Heart left ventricle (tissue), 16 donors: ENCODE data around the gene NETO1. TPM values are rescaled to one million over a fixed set of nuclear protein-coding genes. Genes with fewer than 3 reads are reported as not detected.

Source experiments
- ATAC-seq, 4 donors: fragments of 200-7000 bp; cut with Tn5 transposase; one replicate each; pipeline ENCODE4 v1.9.1; 2020 to 2022; ENCODE audit warnings: moderate library complexity in 4 of 4, mild to moderate bottlenecking in 3 of 4, moderate number of reproducible peaks in 1 of 4
- DNase-seq, 5 donors: peaks; one replicate each; pipeline ENCODE4 v3.0.0-alpha.2; 2020
- H3K27ac ChIP-seq, 12 donors: fragments of 200-600 bp; sonication (generic) in 4 of 12; one replicate each; pipeline versions ENCODE4 v1.5.0 to v1.8.0; 2016 to 2022; ENCODE audit warnings: mild to moderate bottlenecking in 2 of 12
- H3K27me3 ChIP-seq, 9 donors: fragments of 200-600 bp; sonication (generic) in 2 of 9; one replicate each; pipeline versions ENCODE4 v1.5.1 to v1.8.0; 2016 to 2022; ENCODE audit warnings: mild to moderate bottlenecking in 3 of 9
- H3K36me3 ChIP-seq, 9 donors: fragments of 200-600 bp; sonication (generic) in 2 of 9; one replicate each; pipeline versions ENCODE4 v1.5.0 to v1.8.0; 2018 to 2022; ENCODE audit warnings: mild to moderate bottlenecking in 2 of 9
- H3K4me1 ChIP-seq, 12 donors: fragments of 200-600 bp; sonication (generic) in 4 of 12; one replicate each; pipeline versions ENCODE4 v1.5.0 to v1.8.0; 2016 to 2022; ENCODE audit warnings: mild to moderate bottlenecking in 3 of 12
- H3K4me3 ChIP-seq, 12 donors: fragments of 200-600 bp; sonication (generic) in 4 of 12; one replicate each; pipeline versions ENCODE4 v1.5.0 to v1.8.0; 2017 to 2022; ENCODE audit warnings: mild to moderate bottlenecking in 9 of 12, moderate library complexity in 4 of 12
- H3K9me3 ChIP-seq, 12 donors: fragments of 200-600 bp; sonication (generic) in 4 of 12; one replicate each; pipeline versions ENCODE4 v1.5.0 to v1.8.0; 2016 to 2022; ENCODE audit warnings: mild to moderate bottlenecking in 1 of 12
- CTCF ChIP-seq, 12 donors: fragments of 200-600 bp; sonication (generic) in 4 of 12; IDR thresholded peaks; one replicate each; pipeline versions ENCODE4 v1.5.0 to v1.8.0; 2018 to 2022; ENCODE audit warnings: antibody characterized with exemption in 12 of 12, mild to moderate bottlenecking in 5 of 12
- POLR2A ChIP-seq, 2 donors: fragments of 450-650 bp; IDR thresholded peaks; one replicate each; pipeline ENCODE4 v1.6.1; 2017; ENCODE audit warnings: antibody characterized with exemption in 2 of 2, mild to moderate bottlenecking in 2 of 2, moderate library complexity in 2 of 2
- WGBS, 4 donors: extraction: QIAGEN DNeasy Blood & Tissue Kit in 2 of 4; methylation state at CpG; one replicate each; pipeline versions ENCODE4 v1.1.5 to v1.1.7; 2013 to 2018; 5-methylcytosine and 5-hydroxymethylcytosine counted together
- intact Hi-C, 10 donors: fragments of 100-400 bp; cut with DNase I; formaldehyde crosslinking; loops; one replicate each; pipeline versions ENCODE4 v1.11.1 to v1.14.2; 2022
- polyA plus RNA-seq, 2 donors: library from polyadenylated mRNA; stranded (reverse); fragments of 200-250 nt; gene quantifications; one replicate each; pipeline ENCODE4 v1.2.3, GENCODE V29; 2013
- total RNA-seq, 9 donors: library from RNA; depleted of rRNA in 2 of 9; stranded (reverse); fragments of >200 nt in 2 of 9; fragmentation: NEBNext Ultra II Directional in 3 of 9; extraction: Animal tissue kit (Norgen Biotek cat#: 25700) in 3 of 9; gene quantifications; one replicate each; pipeline versions ENCODE4 v1.1.0 to v1.2.4, GENCODE V29; 2016 to 2023
- donor health status: ischemic (EF 13 %, LVEDD 7.1; RV severe dilation, severe dysfunction).
- donor health status: healthy with polysubstance abuse.
- donor health status: DM: no; HTN: yes; CAD: no.
- donor health status: DM: no; HTN: no; CAD: no.
- donor health status: ischemic (EF 25% LVEDD 6.9; RV normal size, moderate dysfunction).
- donor health status: ischemic (EF 25% LVEDD 5.7; RV mildly dilated, moderate dysfunction).
- donor health status: healthy.
- donor health status: DM: yes; HTN: yes; CAD: no.
- donor health status: ischemic (EF 35%, LVEDD 5.7; RV mildly dilated, moderate dysfunction).
- donor health status: nonischemic (EF 11% LVEDD 7.7; RV severe dilation, severe dysfunction).
- donor health status: DM: yes; HTN: yes; CAD: no.
- donor health status: PGD.
- donor health status: ischemic (EF 29% LVEDD 5.4; RV normal size, mild dysfunction).
- donor health status: nonischemic (EF 23%, LVEDD 6.1; RV moderate dilation, normal function).

NETO1 gene
- total and polyA plus RNA-seq, 11 donors: 0.09 to 2.0 (median 0.39) TPM; not detected in 5

- H3K36me3 ChIP-seq: no peaks in the 10 kb centered on the region
- TF ChIP-seq POLR2A (IDR thresholded peaks at IDR 0.05): no peak
- no peak for TF ChIP-seq CTCF (IDR thresholded peaks at IDR 0.05)
- DNase-seq: no peak
- ATAC-seq: no peak
- no peaks in the 10 kb centered on the region for H3K27me3 ChIP-seq
- intact Hi-C loops: no loop called here
- H3K9me3 ChIP-seq: no peaks in the 10 kb centered on the region
- no peak overlapping the region for H3K4me3 ChIP-seq
- 80 to 88% (median 84%) methylated on average over 8 of the region's 8 CpGs for WGBS, 4 donors
- no peak overlapping the region for H3K27ac ChIP-seq
- no peaks in the 10 kb centered on the region for H3K4me1 ChIP-seq
Measured at GRCh38 chr18:72823345-72823744, 44.4 kb downstream of the NETO1 start.

GRCh38 chr18:72822202-72822601 lies 45.6 kb downstream of the NETO1 start:
- no peak overlapping the region for H3K27ac ChIP-seq
- H3K9me3 ChIP-seq: no peaks in the 10 kb centered on the region
- ATAC-seq: no peak
- H3K36me3 ChIP-seq: no peaks in the 10 kb centered on the region
- DNase-seq: no peak
- intact Hi-C loops: no loop called here
- H3K27me3 ChIP-seq: no peaks in the 10 kb centered on the region
- WGBS, 4 donors: 85 to 86% (median 85%) methylated on average over 13 of the region's 13 CpGs
- no peak overlapping the region for H3K4me3 ChIP-seq
- H3K4me1 ChIP-seq: no peaks in the 10 kb centered on the region
- no peak for TF ChIP-seq POLR2A (IDR thresholded peaks at IDR 0.05)
- no peak for TF ChIP-seq CTCF (IDR thresholded peaks at IDR 0.05)

- no peaks in the 10 kb centered on the region for H3K36me3 ChIP-seq
- no peak for ATAC-seq
- WGBS, 4 donors: 69 to 73% (median 71%) methylated on average over 7 of the region's 7 CpGs
- H3K27ac ChIP-seq: no peak overlapping the region
- H3K4me3 ChIP-seq: no peak overlapping the region
- no peaks in the 10 kb centered on the region for H3K9me3 ChIP-seq
- TF ChIP-seq POLR2A (IDR thresholded peaks at IDR 0.05): no peak
- no peak for TF ChIP-seq CTCF (IDR thresholded peaks at IDR 0.05)
- H3K4me1 ChIP-seq: no peaks in the 10 kb centered on the region
- intact Hi-C loops: no loop called here
- DNase-seq: no peak
- H3K27me3 ChIP-seq: no peaks in the 10 kb centered on the region
Measured at GRCh38 chr18:72820571-72820970, 47.2 kb downstream of the NETO1 start.

GRCh38 chr18:72819050-72819449 lies 48.7 kb downstream of the NETO1 start:
- no peak overlapping the region for H3K27ac ChIP-seq
- DNase-seq (no peak), ATAC-seq (no peak)
- intact Hi-C loops: loop anchor here in 1 of 10 donors (10.0 kb wide), 1 partner anchor 56 kb away; no protein-coding TSS in a partner anchor
- no peak for TF ChIP-seq POLR2A (IDR thresholded peaks at IDR 0.05)
- TF ChIP-seq CTCF (IDR thresholded peaks at IDR 0.05): no peak
- H3K9me3 ChIP-seq: no peaks in the 10 kb centered on the region
- no peaks in the 10 kb centered on the region for H3K36me3 ChIP-seq
- no peaks in the 10 kb centered on the region for H3K27me3 ChIP-seq
- no peaks in the 10 kb centered on the region for H3K4me1 ChIP-seq
- H3K4me3 ChIP-seq: no peak overlapping the region
